GM12864 (cell line): Measurements from ENCODE around the gene GABRB2.

Experiments used
- DNase-seq: peaks from one replicate; pipeline ENCODE4 v3.0.0-alpha.2; 2011; ENCODE audit warnings: low read depth
- H3K4me3 ChIP-seq: 2 replicates; pipeline ENCODE4 v1.5.1; 2011; ENCODE audit warnings: mild to moderate bottlenecking, low read depth, low read length, control low read depth
- TF ChIP-seq, protein P1 (sequence below): IDR thresholded peaks from 2 replicates; pipeline ENCODE4 v1.5.1; 2011; ENCODE audit warnings: low read depth, mild to moderate bottlenecking, moderate library complexity, low read length, control low read depth, inconsistent platforms; ENCODE audit errors: missing control alignments

GABRB2 gene

GRCh38 chr5:161421067-161421466 lies 125.5 kb downstream of the GABRB2 start:
- TF ChIP-seq, protein P1, sequence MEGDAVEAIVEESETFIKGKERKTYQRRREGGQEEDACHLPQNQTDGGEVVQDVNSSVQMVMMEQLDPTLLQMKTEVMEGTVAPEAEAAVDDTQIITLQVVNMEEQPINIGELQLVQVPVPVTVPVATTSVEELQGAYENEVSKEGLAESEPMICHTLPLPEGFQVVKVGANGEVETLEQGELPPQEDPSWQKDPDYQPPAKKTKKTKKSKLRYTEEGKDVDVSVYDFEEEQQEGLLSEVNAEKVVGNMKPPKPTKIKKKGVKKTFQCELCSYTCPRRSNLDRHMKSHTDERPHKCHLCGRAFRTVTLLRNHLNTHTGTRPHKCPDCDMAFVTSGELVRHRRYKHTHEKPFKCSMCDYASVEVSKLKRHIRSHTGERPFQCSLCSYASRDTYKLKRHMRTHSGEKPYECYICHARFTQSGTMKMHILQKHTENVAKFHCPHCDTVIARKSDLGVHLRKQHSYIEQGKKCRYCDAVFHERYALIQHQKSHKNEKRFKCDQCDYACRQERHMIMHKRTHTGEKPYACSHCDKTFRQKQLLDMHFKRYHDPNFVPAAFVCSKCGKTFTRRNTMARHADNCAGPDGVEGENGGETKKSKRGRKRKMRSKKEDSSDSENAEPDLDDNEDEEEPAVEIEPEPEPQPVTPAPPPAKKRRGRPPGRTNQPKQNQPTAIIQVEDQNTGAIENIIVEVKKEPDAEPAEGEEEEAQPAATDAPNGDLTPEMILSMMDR = no peak
- no peak for DNase-seq
- H3K4me3 ChIP-seq = no peak overlapping the region

DNA sequence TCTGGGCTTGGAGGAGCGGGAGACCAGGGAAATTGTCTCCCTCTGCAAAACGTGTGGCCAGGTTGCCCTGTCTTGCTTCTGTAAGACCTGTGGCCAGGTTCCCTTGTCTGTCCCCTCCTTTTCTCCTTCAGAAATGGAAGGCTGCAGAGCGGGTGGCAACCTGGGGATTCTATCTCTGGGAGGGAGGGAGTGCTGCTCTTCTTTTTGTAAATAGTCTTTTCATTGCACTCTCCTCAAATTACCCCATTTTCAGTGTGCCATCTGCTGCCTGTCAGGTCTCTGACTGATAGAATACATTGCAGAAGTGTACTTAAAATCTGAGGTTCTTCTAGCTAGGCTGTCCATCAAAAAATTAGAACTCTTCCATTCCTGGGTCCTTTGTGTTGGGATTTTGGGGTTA lies 126.0 kb downstream of the GABRB2 start:
- no peak for DNase-seq
- TF ChIP-seq, protein P1 = no peak
- H3K4me3 ChIP-seq = no peak overlapping the region

- TF ChIP-seq, protein P1 = no peak
- DNase-seq = no peak
- no peak overlapping the region for H3K4me3 ChIP-seq
These were observed 131.6 kb downstream of the GABRB2 start for GRCh38 chr5:161414896-161415295.

GRCh38 chr5:161414037-161414436 lies 132.5 kb downstream of the GABRB2 start:
- no peak overlapping the region for H3K4me3 ChIP-seq
- TF ChIP-seq, protein P1 = no peak
- DNase-seq = no peak

GRCh38 chr5:161412792-161413191 lies 133.7 kb downstream of the GABRB2 start:
- H3K4me3 ChIP-seq = no peak overlapping the region
- no peak for DNase-seq
- TF ChIP-seq, protein P1 = no peak

GRCh38 chr5:161411156-161411555 lies 135.4 kb downstream of the GABRB2 start:
- TF ChIP-seq, protein P1 = no peak
- DNase-seq = no peak
- H3K4me3 ChIP-seq = no peak overlapping the region

DNA sequence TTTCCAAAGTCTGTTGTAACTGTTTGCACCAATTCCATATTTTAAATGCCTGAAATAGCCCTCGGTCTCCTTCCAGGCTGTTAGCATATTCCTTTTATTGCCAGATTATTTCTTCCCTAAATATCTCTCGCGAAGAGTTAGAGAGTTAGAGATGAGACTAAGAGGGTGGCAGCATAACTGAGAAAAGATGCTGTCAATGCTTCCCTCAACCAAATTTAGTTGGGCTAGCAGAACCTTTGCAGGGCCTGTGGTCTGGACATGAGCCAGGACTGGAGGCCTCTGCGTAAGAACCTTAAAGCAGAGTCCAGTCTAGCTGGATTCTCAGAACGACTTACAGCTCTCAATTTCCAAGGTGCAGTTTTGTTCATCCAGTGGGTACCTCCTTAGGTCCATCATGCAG lies 135.9 kb downstream of the GABRB2 start:
- TF ChIP-seq, protein P1 = no peak
- H3K4me3 ChIP-seq = no peak overlapping the region
- DNase-seq = no peak
